Panc1 (cell line): Measurements from ENCODE around the gene SEMA3G. TPM values are rescaled to one million over a fixed set of nuclear protein-coding genes. Genes with fewer than 3 reads are reported as not detected.

Experiments
- ATAC-seq: fragments of 200-7000 bp; cut with Tn5 transposase; 2 replicates; pipeline ENCODE4 v1.9.1; 2020; ENCODE audit warnings: mild to moderate bottlenecking, moderate library complexity
- BruUV-seq: library from RNA; stranded (reverse); fragments of 400-500 nt; replicated peaks from 2 replicates; lab custom pipeline; 2021; lab: Mats Ljungman, UMichigan
- CTCF ChIA-PET: fragments of 300-600 bp; sonication (Branson Sonifier 250); formaldehyde crosslinking; loops from one replicate; lab custom pipeline; 2022; ENCODE audit warnings: antibody characterized with exemption; lab: Charles Lee
- POLR2A ChIA-PET: fragments of 300-600 bp; sonication (Branson Sonifier 250); formaldehyde crosslinking; loops from one replicate; lab custom pipeline; 2022; ENCODE audit warnings: antibody characterized with exemption; lab: Charles Lee
- DNase-seq: peaks from one replicate; pipeline ENCODE4 v3.0.0-alpha.2; 2010; ENCODE audit warnings: low read depth, low spot score
- H3K27ac ChIP-seq: 2 replicates; pipeline ENCODE4 v1.5.1; 2011; ENCODE audit warnings: mild to moderate bottlenecking, low read length, inconsistent platforms
- H3K27me3 ChIP-seq: fragments of 200-500 bp; sonication (Bioruptor generic); 2 replicates; pipeline ENCODE4 v1.6.0; 2014; ENCODE audit warnings: low read length, inconsistent platforms; ENCODE audit not compliant: control insufficient read depth, insufficient read depth
- H3K36me3 ChIP-seq: fragments of 200-500 bp; sonication (Bioruptor generic); 2 replicates; pipeline ENCODE4 v1.5.1; 2014; ENCODE audit warnings: inconsistent platforms, mild to moderate bottlenecking, low read length, moderate library complexity; ENCODE audit not compliant: control insufficient read depth, insufficient read depth
- H3K4me1 ChIP-seq: 2 replicates; pipeline ENCODE4 v1.5.1; 2011; ENCODE audit warnings: inconsistent platforms, mild to moderate bottlenecking, low read length, moderate library complexity; ENCODE audit not compliant: control insufficient read depth, insufficient read depth
- H3K4me3 ChIP-seq, 2 experiments: 2 replicates each; pipeline ENCODE4 v1.5.1; 2011 to 2012; ENCODE audit warnings: low read depth in 2 of 2, low read length in 2 of 2, mild to moderate bottlenecking in 2 of 2, inconsistent platforms in 1 of 2, moderate library complexity in 1 of 2
- H3K9me3 ChIP-seq: fragments of 200-500 bp; sonication (Bioruptor generic); 2 replicates; pipeline ENCODE4 v1.5.1; 2014; ENCODE audit warnings: low read depth, mild to moderate bottlenecking, inconsistent platforms, low read length, moderate library complexity; ENCODE audit not compliant: control insufficient read depth, insufficient read depth
- CTCF ChIP-seq: fragments of 450-650 bp; IDR thresholded peaks from 2 replicates; pipeline ENCODE4 v1.5.1; 2017; ENCODE audit warnings: mild to moderate bottlenecking
- POLR2AphosphoS5 ChIP-seq: IDR thresholded peaks from 2 replicates; pipeline ENCODE4 v1.6.1; 2012; ENCODE audit warnings: mild to moderate bottlenecking, low read depth, low read length, moderate library complexity
- REST ChIP-seq, 2 experiments: IDR thresholded peaks; 2 replicates each; pipeline ENCODE4 v1.6.1; 2011 to 2012; ENCODE audit warnings: low read depth in 2 of 2, control low read depth in 1 of 2, low read length in 1 of 2, mild to moderate bottlenecking in 1 of 2, moderate library complexity in 1 of 2; ENCODE audit not compliant: insufficient read depth in 1 of 2
- SIN3A ChIP-seq: IDR thresholded peaks from 2 replicates; pipeline ENCODE4 v1.6.1; 2012; ENCODE audit warnings: low read depth, mild to moderate bottlenecking, low read length, moderate library complexity, borderline replicate concordance; ENCODE audit not compliant: insufficient read depth
- TCF7L2 ChIP-seq: IDR thresholded peaks from 2 replicates; pipeline ENCODE4 v1.6.1; 2011; ENCODE audit warnings: mild to moderate bottlenecking, low read depth, low read length, inconsistent platforms
- in situ Hi-C: cut with HindIII; loops from 2 replicates; pipeline ENCODE4 v1.10.0; 2016; ENCODE audit warnings: low sequenced_read_pairs, low pct_unique_long_range_greater_than_20kb
- intact Hi-C: fragments of 100-400 bp; cut with micrococcal nuclease; formaldehyde crosslinking; loops from one replicate; pipeline ENCODE4 v1.10.0; 2022; ENCODE audit not compliant: unreplicated experiment
- total RNA-seq: library from RNA; stranded (reverse); gene quantifications from one replicate; pipeline ENCODE4 v1.2.1, GENCODE V29; 2021; ENCODE audit not compliant: unreplicated experiment

Gene SEMA3G
- total RNA-seq, 1 experiment from 2014 or later = 1.6 TPM

- BruUV-seq = no TSS peak
- ChIA-PET POLR2A (no interaction called here), CTCF (no interaction called here)
- Histone ChIP-seq H3K27ac (peak within 1 kb of the TSS; percentile 93), H3K27me3 (no peaks in the 10 kb centered on the region), H3K4me3 (peak within 1 kb of the TSS; percentile 68 to 74), H3K36me3 (peaks cover 6% of the 10 kb centered on the region; the same call in 1 of the 2 replicates), H3K4me1 (peaks cover 39% of the 10 kb centered on the region), H3K9me3 (no peaks in the 10 kb centered on the region)
- in situ Hi-C loops (no loop called here), intact Hi-C loops (no loop called here)
- ATAC-seq (no peak), DNase-seq (no peak)
- TF ChIP-seq TCF7L2 = no peak
- no peak for TF ChIP-seq CTCF
- no peak for TF ChIP-seq SIN3A
- TF ChIP-seq REST (IDR thresholded peaks at IDR 0.05; ENCODE audit: insufficient read depth in 1 of 2, low read depth in 2 of 2, low read length in 1 of 2) = no peak
- no peak for TF ChIP-seq POLR2AphosphoS5
Observed at GRCh38 chr3:52453496-52454249, 8.8 kb upstream of the SEMA3G start, which contains the start of gene TNNC1. TNNC1 (minus strand) TSS chr3:52454041; CDS start chr3:52454015, 26 bp downstream.

- Histone ChIP-seq H3K4me1 (peaks cover 39% of the 10 kb centered on the region), H3K36me3 (peaks cover 6% of the 10 kb centered on the region; the same call in 1 of the 2 replicates), H3K4me3 (no peak overlapping the region), H3K9me3 (no peaks in the 10 kb centered on the region), H3K27me3 (no peaks in the 10 kb centered on the region), H3K27ac (peak overlapping the region; percentile 3; the same call in 1 of the 2 replicates)
- POLR2A ChIA-PET = no interaction called here
- TF ChIP-seq SIN3A (no peak), TCF7L2 (no peak), CTCF (no peak), POLR2AphosphoS5 (no peak), REST (IDR thresholded peaks at IDR 0.05; ENCODE audit: insufficient read depth in 1 of 2, low read depth in 2 of 2, low read length in 1 of 2) (no peak)
- ATAC-seq (no peak), DNase-seq (no peak)
- in situ Hi-C loops = no loop called here
- intact Hi-C loops = no loop called here
- CTCF ChIA-PET = no interaction called here
- BruUV-seq = no TSS peak
Observed at GRCh38 chr3:52452570-52453221, 7.8 kb upstream of the SEMA3G start.
